Ovary (tissue), 9 donors: ENCODE measurements around the gene DNMBP. TPM values are rescaled to one million over a fixed set of nuclear protein-coding genes. Genes with fewer than 3 reads are reported as not detected.

Experiments used
- DNase-seq, 5 donors: peaks; one replicate each; pipeline ENCODE4 v3.0.0-alpha.2; 2019 to 2020
- H3K27ac ChIP-seq, 2 donors: fragments of 200-600 bp; one replicate each; pipeline versions ENCODE4 v1.5.1 to v1.8.0; 2019 to 2022
- H3K27me3 ChIP-seq: fragments of 200-600 bp; one replicate; pipeline ENCODE4 v1.8.0; 2022
- H3K36me3 ChIP-seq: fragments of 200-600 bp; sonication (generic); one replicate; pipeline ENCODE4 v1.5.1; 2019
- H3K4me1 ChIP-seq: one replicate; pipeline ENCODE4 v1.8.1; 2013; ENCODE audit warnings: mild to moderate bottlenecking, moderate library complexity; ENCODE audit not compliant: insufficient read depth
- H3K4me3 ChIP-seq: fragments of 200-600 bp; sonication (generic); one replicate; pipeline ENCODE4 v1.5.1; 2017
- H3K9me3 ChIP-seq, 2 donors: fragments of 200-600 bp in 1 of 2; sonication (generic) in 1 of 2; one replicate each; pipeline versions ENCODE4 v1.5.1 to v1.8.1; 2013 to 2019; ENCODE audit warnings: mild to moderate bottlenecking in 1 of 2, moderate library complexity in 1 of 2
- CTCF ChIP-seq, 3 donors: fragments of 450-650 bp in 2 of 3; fragments of 200-600 bp in 1 of 3; IDR thresholded peaks; one replicate each; pipeline versions ENCODE4 v1.5.1 to v1.8.0; 2016 to 2022; ENCODE audit warnings: antibody characterized with exemption in 3 of 3, mild to moderate bottlenecking in 1 of 3
- EP300 ChIP-seq: sonication (generic); formaldehyde crosslinking; IDR thresholded peaks from one replicate; pipeline ENCODE4 v1.6.1; 2017; ENCODE audit warnings: antibody characterized with exemption
- POLR2A ChIP-seq: fragments of 450-650 bp; IDR thresholded peaks from one replicate; pipeline ENCODE4 v1.6.1; 2017; ENCODE audit warnings: antibody characterized with exemption, mild to moderate bottlenecking, moderate library complexity
- WGBS, 3 donors: extraction: QIAGEN DNeasy Blood & Tissue Kit in 1 of 3; methylation state at CpG; one replicate each; pipeline versions ENCODE4 v1.1.5 to v1.1.7; 2013 to 2017; 5-methylcytosine and 5-hydroxymethylcytosine counted together
- intact Hi-C, 4 donors: fragments of 100-400 bp; cut with DNase I; formaldehyde crosslinking; loops; one replicate each; pipeline versions ENCODE4 v1.11.0 to v1.15.1; 2022 to 2023
- polyA plus RNA-seq, 2 donors: library from polyadenylated mRNA; stranded (reverse); fragments of 200-250 nt in 1 of 2; fragments of 350-450 nt in 1 of 2; fragmentation: Illumina TruSeq in 1 of 2; extraction: RNeasy Lipid Tissue Mini Kit (QIAGEN cat#74804) in 1 of 2; gene quantifications; one replicate each; pipeline ENCODE4 v1.2.3, GENCODE V29; 2013 to 2014
- total RNA-seq, 7 donors: library from RNA; depleted of rRNA in 2 of 7; stranded (reverse); fragments of >200 nt in 2 of 7; fragmentation: NEBNext Ultra II Directional in 3 of 7; extraction: Animal tissue kit (Norgen Biotek cat#: 25700) in 3 of 7; gene quantifications; one replicate each; pipeline versions ENCODE4 v1.1.0 to v1.2.4, GENCODE V29; 2016 to 2023
- donor health status: DM: no; HTN: no; CAD: no; lungs with moderate emphysema.
- donor health status: DM: no; HTN: no; CAD: no.
- donor health status: Bipolar disorder and iron deficiency.
- donor health status: DM: yes; HTN: yes; CAD: no.
- donor health status: DM: no; HTN: no; CAD: no.
- donor health status: DM: yes; HTN: yes; CAD: no.

Gene DNMBP
- total and polyA plus RNA-seq, 9 donors: 10.8 to 25.4 (median 20.3) TPM

DNA sequence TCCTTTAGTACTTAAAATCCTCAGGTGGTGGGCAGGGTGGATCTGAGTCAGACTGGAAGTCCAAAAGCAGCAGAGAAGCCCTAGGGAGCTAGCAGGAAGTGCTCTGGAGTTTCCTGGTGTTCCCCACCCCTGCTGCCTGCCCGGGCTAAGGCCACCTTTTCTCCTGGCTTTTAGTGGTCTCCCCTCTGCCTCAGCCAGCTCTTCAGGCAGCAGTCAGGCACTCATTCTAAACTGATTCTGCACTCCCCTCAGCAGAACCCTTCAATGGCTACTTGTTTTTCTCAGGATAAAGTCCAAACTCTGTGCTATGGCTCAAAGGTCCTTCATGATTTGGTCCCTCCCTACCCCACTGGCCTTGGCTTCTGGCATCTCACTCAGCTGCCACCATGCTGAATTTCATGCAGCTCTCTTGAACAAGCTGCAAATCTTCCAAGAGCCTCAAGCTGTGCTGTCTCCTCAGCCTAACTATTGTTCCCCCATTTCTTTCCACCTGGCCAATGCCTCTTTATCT, 28.9 kb upstream of the DNMBP start:
- peaks cover under 1% of the 10 kb centered on the region for H3K4me1 ChIP-seq
- TF ChIP-seq POLR2A: no peak
- no peak for TF ChIP-seq EP300
- 15 to 36% (median 21%) methylated on average over 1 of the region's 1 CpG for WGBS, 3 donors
- H3K9me3 ChIP-seq: no peaks in the 10 kb centered on the region
- H3K27ac ChIP-seq: no peak overlapping the region
- intact Hi-C loops: no loop called here
- DNase-seq: no peak
- no peak overlapping the region for H3K4me3 ChIP-seq
- no peaks in the 10 kb centered on the region for H3K27me3 ChIP-seq
- H3K36me3 ChIP-seq: no peaks in the 10 kb centered on the region

GRCh38 chr10:100037758-100038315, 28.1 kb upstream of the DNMBP start:
- intact Hi-C loops: no loop called here
- 71 to 85% (median 76%) methylated on average over 5 of the region's 5 CpGs for WGBS, 3 donors
- Histone ChIP-seq H3K27me3 (no peaks in the 10 kb centered on the region), H3K27ac (no peak overlapping the region), H3K4me3 (no peak overlapping the region), H3K36me3 (no peaks in the 10 kb centered on the region), H3K4me1 (no peaks in the 10 kb centered on the region), H3K9me3 (no peaks in the 10 kb centered on the region)
- TF ChIP-seq CTCF (IDR thresholded peaks at IDR 0.05): no peak
- no peak for TF ChIP-seq POLR2A
- TF ChIP-seq EP300: no peak
- DNase-seq: no peak

DNA sequence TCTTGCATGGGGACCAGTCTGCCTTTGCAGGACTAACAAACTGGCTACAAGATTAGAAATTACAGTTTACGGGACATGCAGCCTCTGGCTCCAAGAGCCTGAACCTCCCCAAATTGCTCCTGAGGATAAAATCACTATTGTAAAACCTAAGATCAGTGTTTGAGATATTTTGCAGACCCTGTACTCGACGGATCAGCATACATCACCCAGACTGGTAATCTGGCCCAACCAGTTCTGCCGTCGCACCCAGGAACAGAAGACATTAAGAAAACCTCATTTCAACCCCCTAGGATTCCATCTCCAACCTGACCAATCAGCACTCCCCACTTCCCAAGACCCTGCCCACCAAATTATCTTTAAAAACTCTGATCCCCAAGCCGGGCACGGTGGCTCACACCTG, 27.1 kb upstream of the DNMBP start:
- H3K27me3 ChIP-seq: no peaks in the 10 kb centered on the region
- no peaks in the 10 kb centered on the region for H3K4me1 ChIP-seq
- no peaks in the 10 kb centered on the region for H3K9me3 ChIP-seq
- no peak overlapping the region for H3K4me3 ChIP-seq
- 85 to 91% (median 90%) methylated on average over 7 of the region's 7 CpGs for WGBS, 3 donors
- no peak overlapping the region for H3K27ac ChIP-seq
- no peak for TF ChIP-seq CTCF (IDR thresholded peaks at IDR 0.05)
- no peak for TF ChIP-seq POLR2A
- no peak for TF ChIP-seq EP300
- intact Hi-C loops: no loop called here
- no peak for DNase-seq
- H3K36me3 ChIP-seq: no peaks in the 10 kb centered on the region

GRCh38 chr10:100033766-100034418, 24.1 kb upstream of the DNMBP start:
- no peak overlapping the region for H3K27ac ChIP-seq
- H3K27me3 ChIP-seq: no peaks in the 10 kb centered on the region
- H3K4me3 ChIP-seq: no peak overlapping the region
- WGBS, 3 donors: 67 to 71% (median 69%) methylated on average over 1 of the region's 1 CpG
- intact Hi-C loops: no loop called here
- H3K4me1 ChIP-seq: no peaks in the 10 kb centered on the region
- H3K36me3 ChIP-seq: no peaks in the 10 kb centered on the region
- H3K9me3 ChIP-seq: no peaks in the 10 kb centered on the region
- TF ChIP-seq POLR2A (no peak), EP300 (no peak)
- no peak for DNase-seq

DNA sequence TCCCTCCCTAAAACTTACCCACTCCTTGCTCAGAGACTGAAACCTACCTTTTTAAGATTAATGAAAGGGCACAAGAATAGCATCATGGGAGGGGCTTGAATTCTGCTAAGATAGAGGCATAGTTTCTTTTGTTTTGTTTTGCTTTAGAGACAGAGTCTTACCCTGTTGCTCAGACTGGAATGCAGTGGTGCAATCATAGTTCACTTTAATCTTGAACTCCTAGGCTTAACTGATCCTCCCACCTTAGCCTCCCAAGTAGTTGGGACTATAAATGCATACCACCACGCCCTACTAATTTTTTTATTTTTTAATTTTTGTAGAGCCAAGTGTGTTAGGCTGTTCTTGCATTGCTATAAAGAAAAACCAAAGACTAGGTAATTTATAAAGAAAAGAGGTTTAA, 17.7 kb upstream of the DNMBP start:
- Histone ChIP-seq H3K27ac (no peak overlapping the region), H3K9me3 (no peaks in the 10 kb centered on the region), H3K27me3 (no peaks in the 10 kb centered on the region), H3K36me3 (no peaks in the 10 kb centered on the region), H3K4me1 (no peaks in the 10 kb centered on the region), H3K4me3 (no peak overlapping the region)
- intact Hi-C loops: no loop called here
- TF ChIP-seq POLR2A (no peak), CTCF (IDR thresholded peaks at IDR 0.05) (no peak), EP300 (no peak)
- no peak for DNase-seq
- 86 to 95% (median 89%) methylated on average over 1 of the region's 1 CpG for WGBS, 3 donors
